Measurements from ENCODE around the gene ICA1.

Gene ICA1

DNA sequence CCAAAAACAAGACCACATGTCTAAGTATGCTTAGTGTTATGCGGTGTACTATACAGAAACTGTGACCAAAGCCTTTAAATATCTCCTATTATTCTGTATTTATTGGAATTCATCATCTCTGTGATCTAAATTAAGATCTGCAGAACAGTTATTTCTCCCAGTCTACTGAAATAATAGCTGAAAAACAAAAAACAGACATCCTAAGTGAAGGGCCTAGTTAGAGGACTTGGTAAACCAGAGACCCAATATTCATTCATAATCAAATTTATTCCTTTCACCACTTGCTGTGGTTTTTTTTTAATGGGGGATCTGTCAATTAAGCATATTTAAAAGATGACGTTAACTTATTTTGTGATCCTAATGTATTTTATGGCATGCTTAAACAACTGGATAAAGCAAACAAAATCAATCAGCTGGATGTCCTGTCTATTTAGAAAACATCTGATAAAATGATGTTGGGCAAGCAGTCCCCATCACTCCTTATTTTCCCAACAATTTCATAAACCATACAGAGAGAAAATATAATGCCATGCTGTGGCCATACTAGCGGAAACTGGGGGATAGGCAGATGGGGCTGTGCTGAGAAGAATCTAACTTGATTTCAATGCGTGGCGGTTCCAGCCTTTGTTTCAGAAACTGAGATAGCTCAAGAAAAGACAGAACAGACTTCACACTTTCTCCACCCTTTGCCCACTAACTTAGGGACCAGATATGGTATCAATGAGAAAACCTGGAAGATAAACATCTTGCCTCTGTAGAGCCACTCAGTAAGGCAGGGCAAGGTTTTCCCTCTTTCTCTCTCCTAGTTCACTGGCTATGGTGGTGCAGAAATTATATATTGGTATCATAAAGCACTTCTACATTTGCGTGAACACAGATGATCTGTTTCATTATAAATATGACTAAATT lies 32.9 kb downstream of the ICA1 start:
- H3K4me3 ChIP-seq (ENCODE audit: control insufficient read depth, low read depth, low read length), result no peak overlapping the region
- DNase-seq (ENCODE audit: low read depth), result no peak
- TF ChIP-seq, protein P1, sequence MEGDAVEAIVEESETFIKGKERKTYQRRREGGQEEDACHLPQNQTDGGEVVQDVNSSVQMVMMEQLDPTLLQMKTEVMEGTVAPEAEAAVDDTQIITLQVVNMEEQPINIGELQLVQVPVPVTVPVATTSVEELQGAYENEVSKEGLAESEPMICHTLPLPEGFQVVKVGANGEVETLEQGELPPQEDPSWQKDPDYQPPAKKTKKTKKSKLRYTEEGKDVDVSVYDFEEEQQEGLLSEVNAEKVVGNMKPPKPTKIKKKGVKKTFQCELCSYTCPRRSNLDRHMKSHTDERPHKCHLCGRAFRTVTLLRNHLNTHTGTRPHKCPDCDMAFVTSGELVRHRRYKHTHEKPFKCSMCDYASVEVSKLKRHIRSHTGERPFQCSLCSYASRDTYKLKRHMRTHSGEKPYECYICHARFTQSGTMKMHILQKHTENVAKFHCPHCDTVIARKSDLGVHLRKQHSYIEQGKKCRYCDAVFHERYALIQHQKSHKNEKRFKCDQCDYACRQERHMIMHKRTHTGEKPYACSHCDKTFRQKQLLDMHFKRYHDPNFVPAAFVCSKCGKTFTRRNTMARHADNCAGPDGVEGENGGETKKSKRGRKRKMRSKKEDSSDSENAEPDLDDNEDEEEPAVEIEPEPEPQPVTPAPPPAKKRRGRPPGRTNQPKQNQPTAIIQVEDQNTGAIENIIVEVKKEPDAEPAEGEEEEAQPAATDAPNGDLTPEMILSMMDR (conservative IDR thresholded peaks at IDR 0.05; ENCODE audit: control insufficient read depth, insufficient read depth, low read depth, low read length), result no peak

DNA sequence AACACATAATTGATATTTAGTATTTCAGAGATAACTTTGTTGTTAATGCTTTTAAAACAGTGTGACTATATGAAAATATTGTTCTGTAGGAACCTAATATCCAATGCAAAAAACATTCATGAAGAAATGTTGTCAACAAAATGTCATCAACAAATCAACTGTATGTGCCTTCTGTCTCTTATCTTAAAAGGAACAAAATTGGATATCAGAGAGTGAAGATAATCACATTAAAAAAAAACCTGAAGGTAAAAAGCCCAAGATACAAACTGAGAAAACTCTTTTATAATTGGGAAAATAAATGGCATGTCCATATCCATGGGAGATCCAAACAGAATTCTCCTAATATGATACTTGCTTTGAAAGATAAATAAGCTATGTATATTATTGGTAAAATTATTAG lies 33.9 kb downstream of the ICA1 start:
- TF ChIP-seq, protein P1 (conservative IDR thresholded peaks at IDR 0.05; ENCODE audit: control insufficient read depth, insufficient read depth, low read depth, low read length), result no peak
- DNase-seq (ENCODE audit: low read depth), result no peak
- no peak overlapping the region for H3K4me3 ChIP-seq (ENCODE audit: control insufficient read depth, low read depth, low read length)

DNA sequence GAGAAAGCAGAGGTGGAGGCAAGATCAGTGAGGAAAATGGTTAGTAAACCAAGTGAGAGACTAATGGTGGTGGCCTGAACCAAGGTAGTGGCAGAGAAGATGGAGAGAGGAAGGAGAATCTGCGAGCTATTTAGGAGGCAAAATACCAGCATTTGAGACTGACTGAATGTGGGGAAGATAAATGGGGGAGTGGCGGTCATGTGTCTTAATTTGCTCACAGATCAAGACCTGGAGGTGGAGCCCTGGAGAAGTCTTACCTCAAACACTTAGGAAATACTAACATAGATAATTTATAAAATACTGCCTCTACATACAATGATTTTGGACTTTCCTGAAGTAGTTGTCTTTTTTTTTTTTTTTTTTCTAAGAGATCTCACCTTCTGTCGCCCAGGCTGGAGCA lies 34.7 kb downstream of the ICA1 start:
- DNase-seq (ENCODE audit: low read depth), result no peak
- TF ChIP-seq, protein P1 (conservative IDR thresholded peaks at IDR 0.05; ENCODE audit: control insufficient read depth, insufficient read depth, low read depth, low read length), result no peak
- no peak overlapping the region for H3K4me3 ChIP-seq (ENCODE audit: control insufficient read depth, low read depth, low read length)

DNA sequence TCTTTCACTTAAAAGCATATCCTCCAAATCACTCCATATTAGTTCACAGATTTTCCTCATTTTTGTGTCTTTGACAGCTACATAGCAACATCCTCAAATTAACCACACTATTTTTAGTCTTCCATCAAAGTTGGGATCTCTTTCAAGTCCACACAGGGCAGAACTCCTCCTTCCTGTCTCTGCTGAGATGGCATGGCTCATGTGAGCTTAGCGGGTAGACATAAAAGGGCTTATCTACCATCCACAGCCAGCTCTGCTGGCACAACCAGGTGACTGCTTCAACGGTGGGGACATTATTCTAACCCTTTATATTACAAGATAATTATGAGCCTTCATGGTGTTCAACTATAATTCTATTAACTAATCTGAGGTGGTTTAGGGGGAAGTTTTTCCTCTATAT lies 35.5 kb downstream of the ICA1 start:
- DNase-seq (ENCODE audit: low read depth), result no peak
- TF ChIP-seq, protein P1 (conservative IDR thresholded peaks at IDR 0.05; ENCODE audit: control insufficient read depth, insufficient read depth, low read depth, low read length), result no peak
- no peak overlapping the region for H3K4me3 ChIP-seq (ENCODE audit: control insufficient read depth, low read depth, low read length)

DNA sequence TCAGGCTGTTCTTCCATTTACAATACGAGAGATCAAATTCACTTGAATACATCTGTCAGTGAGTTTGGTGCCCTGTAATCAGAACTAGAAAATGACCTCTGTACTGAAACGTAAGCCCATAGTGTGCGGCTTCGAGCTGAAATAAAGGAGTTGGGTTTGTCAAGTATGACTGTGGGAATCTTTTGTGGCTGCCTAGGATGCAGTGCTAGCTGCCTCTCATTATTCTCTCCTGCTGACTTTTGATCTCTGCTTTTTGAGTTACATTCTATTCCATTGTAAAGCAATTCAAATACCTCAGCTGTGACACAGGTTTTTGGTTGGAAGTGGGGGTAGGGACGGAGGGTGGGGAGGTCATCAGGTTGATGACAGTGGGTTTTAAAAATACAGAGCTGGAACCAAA lies 40.4 kb downstream of the ICA1 start:
- TF ChIP-seq, protein P1 (conservative IDR thresholded peaks at IDR 0.05; ENCODE audit: control insufficient read depth, insufficient read depth, low read depth, low read length), result no peak
- no peak overlapping the region for H3K4me3 ChIP-seq (ENCODE audit: control insufficient read depth, low read depth, low read length)
- DNase-seq (ENCODE audit: low read depth), result no peak

DNA sequence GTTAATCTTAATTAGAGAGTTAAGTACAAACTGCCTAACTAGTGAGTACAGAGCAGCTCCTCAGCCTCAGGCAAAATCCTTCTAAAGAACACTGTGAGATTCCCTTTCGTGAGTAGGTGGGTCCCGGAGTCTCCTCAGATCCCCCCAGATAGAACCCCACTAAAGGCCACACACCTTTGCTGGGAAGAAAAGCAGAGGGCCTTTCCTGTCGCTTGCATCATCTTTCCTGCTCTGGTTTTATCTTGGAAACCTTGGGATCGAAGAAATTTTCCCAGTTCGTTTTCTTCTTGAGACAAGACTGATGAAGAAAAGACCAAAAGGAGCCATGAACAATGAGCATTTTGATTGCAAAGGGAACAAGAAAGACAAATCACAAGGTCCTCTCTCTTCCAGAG lies 40.9 kb downstream of the ICA1 start:
- TF ChIP-seq, protein P1 (conservative IDR thresholded peaks at IDR 0.05; ENCODE audit: control insufficient read depth, insufficient read depth, low read depth, low read length), result no peak

More for the DNA sequence above, 40.9 kb downstream of the ICA1 start:
- no peak for DNase-seq (ENCODE audit: low read depth)
- H3K4me3 ChIP-seq (ENCODE audit: control insufficient read depth, low read depth, low read length), result no peak overlapping the region
